NCI-H2029 treated with DMSO at 0.1 percent for 48 hours (cell line): Measurements from ENCODE around the gene RNASE13.
A peak's percentile ranks its signal among the peaks of the same experiment; 100 is the strongest.

Source experiments
- DNase-seq: peaks from one replicate; lab custom pipeline; 2025; lab: John Stamatoyannopoulos, UW

The RNASE13 gene

GRCh38 chr14:21063479-21063878 is 28.9 kb upstream of the RNASE13 start:
- DNase-seq = no peak

- no peak for DNase-seq
These were observed 26.7 kb upstream of the RNASE13 start for GRCh38 chr14:21061347-21061668.

GRCh38 chr14:21060614-21061346 is 26.2 kb upstream of the RNASE13 start:
- DNase-seq = no peak

- DNase-seq = no peak
These were observed 25.4 kb upstream of the RNASE13 start for GRCh38 chr14:21059842-21060613.

- no peak for DNase-seq
These were observed 24.3 kb upstream of the RNASE13 start for GRCh38 chr14:21058903-21059302.

- no peak for DNase-seq
These were observed 23.4 kb upstream of the RNASE13 start, which contains the start of gene RNASE8 for GRCh38 chr14:21057803-21058675. TSS of gene RNASE8 (plus strand) at chr14:21057822. CDS start at chr14:21057893, 71 bp downstream.

- no peak for DNase-seq
These were observed 22.0 kb upstream of the RNASE13 start for GRCh38 chr14:21056520-21057163.

GRCh38 chr14:21055432-21056117 is 21.0 kb upstream of the RNASE13 start:
- no peak for DNase-seq

- DNase-seq = no peak
These were observed 20.1 kb upstream of the RNASE13 start for GRCh38 chr14:21054768-21055145.

- DNase-seq = no peak
These were observed 19.6 kb upstream of the RNASE13 start for GRCh38 chr14:21054123-21054767.

- DNase-seq = no peak
These were observed 18.8 kb upstream of the RNASE13 start for GRCh38 chr14:21053184-21054122.

- no peak for DNase-seq
These were observed 16.0 kb upstream of the RNASE13 start for GRCh38 chr14:21050597-21050996.

- DNase-seq = no peak
These were observed 14.7 kb upstream of the RNASE13 start for GRCh38 chr14:21049271-21049673.

GRCh38 chr14:21048638-21049037 is 14.0 kb upstream of the RNASE13 start:
- DNase-seq = no peak

GRCh38 chr14:21047378-21047781 is 12.8 kb upstream of the RNASE13 start:
- no peak for DNase-seq

- peak; percentile 12 for DNase-seq
These were observed 9.5 kb upstream of the RNASE13 start for GRCh38 chr14:21043974-21044618.

GRCh38 chr14:21043387-21043973 is 8.9 kb upstream of the RNASE13 start:
- no peak for DNase-seq

GRCh38 chr14:21042918-21043317 is 8.3 kb upstream of the RNASE13 start:
- no peak for DNase-seq
